GM23338 (cell line): ENCODE data around the gene RASSF7. TPM values are rescaled to one million over a fixed set of nuclear protein-coding genes. Genes with fewer than 3 reads are reported as not detected.

Source experiments
- ATAC-seq: fragments of 200-7000 bp; cut with Tn5 transposase; 3 replicates; pipeline ENCODE4 v1.9.1; 2020
- DNase-seq: peaks from one replicate; pipeline ENCODE4 v3.0.0-alpha.2; 2015; ENCODE audit warnings: low spot score
- H2AFZ ChIP-seq: fragments of 200-600 bp; sonication (generic); 2 replicates; pipeline ENCODE4 v1.8.0; 2016; ENCODE audit warnings: antibody characterized with exemption, mild to moderate bottlenecking, moderate library complexity
- H3F3A ChIP-seq: fragments of 200-600 bp; sonication (generic); replicated peaks from 2 replicates; pipeline ENCODE4 v1.8.0; 2017; ENCODE audit warnings: antibody characterized with exemption, mixed run types, low read depth
- H3K27ac ChIP-seq: fragments of 200-600 bp; sonication (generic); 2 replicates; pipeline ENCODE4 v1.6.1; 2016; ENCODE audit warnings: low read depth
- H3K27me3 ChIP-seq: fragments of 200-600 bp; sonication (generic); 2 replicates; pipeline ENCODE4 v1.8.0; 2016; ENCODE audit warnings: mild to moderate bottlenecking, mixed run types, moderate library complexity; ENCODE audit not compliant: insufficient read depth
- H3K36me3 ChIP-seq: fragments of 200-600 bp; sonication (generic); 2 replicates; pipeline ENCODE4 v1.8.0; 2016; ENCODE audit warnings: mild to moderate bottlenecking; ENCODE audit not compliant: insufficient read depth
- H3K4me1 ChIP-seq: fragments of 200-600 bp; sonication (generic); 2 replicates; pipeline ENCODE4 v1.8.0; 2016; ENCODE audit warnings: mild to moderate bottlenecking, moderate library complexity; ENCODE audit not compliant: insufficient read depth
- H3K4me2 ChIP-seq: fragments of 200-600 bp; sonication (generic); 2 replicates; pipeline ENCODE4 v1.7.1; 2017; ENCODE audit warnings: mixed run types
- H3K4me3 ChIP-seq: fragments of 200-600 bp; sonication (generic); 2 replicates; pipeline ENCODE4 v1.6.1; 2016; ENCODE audit warnings: mixed run types
- H3K79me2 ChIP-seq: fragments of 200-600 bp; sonication (generic); replicated peaks from 2 replicates; pipeline ENCODE4 v1.8.0; 2017; ENCODE audit warnings: mild to moderate bottlenecking; ENCODE audit not compliant: insufficient read depth
- H3K9me2 ChIP-seq: fragments of 200-600 bp; sonication (generic); 2 replicates; pipeline ENCODE4 v1.8.0; 2017; ENCODE audit not compliant: insufficient read depth
- H4K20me1 ChIP-seq: fragments of 200-600 bp; sonication (generic); replicated peaks from 2 replicates; pipeline ENCODE4 v1.8.0; 2017; ENCODE audit warnings: mild to moderate bottlenecking; ENCODE audit not compliant: insufficient read depth
- H3K27ac Mint-ChIP-seq: 2 replicates; pipeline ENCODE4 v1.8.0; 2020; ENCODE audit warnings: inconsistent platforms, mild to moderate bottlenecking, moderate library complexity, mixed read lengths
- H3K27me3 Mint-ChIP-seq: 3 replicates; pipeline ENCODE4 v1.8.0; 2022; ENCODE audit warnings: low read depth, mild to moderate bottlenecking, moderate library complexity, mixed read lengths, inconsistent platforms; ENCODE audit not compliant: insufficient read depth, poor library complexity
- H3K36me3 Mint-ChIP-seq: 3 replicates; pipeline ENCODE4 v1.8.0; 2021; ENCODE audit warnings: low read depth, mild to moderate bottlenecking, inconsistent platforms, moderate library complexity, mixed read lengths
- H3K4me1 Mint-ChIP-seq: 3 replicates; pipeline ENCODE4 v1.8.0; 2020; ENCODE audit warnings: mild to moderate bottlenecking, inconsistent platforms, mixed read lengths
- H3K4me3 Mint-ChIP-seq: 3 replicates; pipeline ENCODE4 v1.8.0; 2021; ENCODE audit warnings: moderate library complexity, mild to moderate bottlenecking, inconsistent platforms, mixed read lengths
- H3K9me3 Mint-ChIP-seq: 3 replicates; pipeline ENCODE4 v1.8.0; 2020; ENCODE audit warnings: moderate library complexity, mild to moderate bottlenecking, inconsistent platforms, mixed read lengths
- CREB1 ChIP-seq: fragments of 250-450 bp; sonication (Bioruptor Pico); IDR thresholded peaks from 2 replicates; pipeline ENCODE4 v1.5.0; 2020; ENCODE audit warnings: low read depth, mild to moderate bottlenecking, moderate library complexity
- CTCF ChIP-seq, 2 experiments: fragments of 200-600 bp in 1 of 2; sonication (generic) in 1 of 2; conservative IDR thresholded peaks; 2 replicates each; pipeline versions ENCODE4 v1.5.1 to v1.6.1; 2016 to 2017; ENCODE audit warnings: antibody characterized with exemption in 2 of 2, low read depth in 2 of 2, mild to moderate bottlenecking in 2 of 2, moderate library complexity in 1 of 2
- EZH2 ChIP-seq: fragments of 200-600 bp; sonication (generic); IDR thresholded peaks from one replicate; pipeline ENCODE4 v1.8.0; 2017; ENCODE audit warnings: antibody characterized with exemption, mild to moderate bottlenecking, low read depth; ENCODE audit not compliant: unreplicated experiment
- JUNB ChIP-seq: IDR thresholded peaks from one replicate; pipeline ENCODE4 v1.6.1; 2016; ENCODE audit warnings: antibody characterized with exemption; ENCODE audit not compliant: unreplicated experiment
- NANOG ChIP-seq: IDR thresholded peaks from 2 replicates; pipeline ENCODE4 v1.6.1; 2016; ENCODE audit warnings: antibody characterized with exemption, borderline replicate concordance
- POLR2AphosphoS5 ChIP-seq: IDR thresholded peaks from 2 replicates; pipeline ENCODE4 v1.6.1; 2016; ENCODE audit warnings: antibody characterized with exemption, low read depth
- REST ChIP-seq: IDR thresholded peaks from one replicate; pipeline ENCODE4 v1.6.1; 2018; ENCODE audit warnings: antibody characterized with exemption; ENCODE audit not compliant: unreplicated experiment
- STAT1 ChIP-seq: IDR thresholded peaks from one replicate; pipeline ENCODE4 v1.6.1; 2016; ENCODE audit warnings: antibody characterized with exemption; ENCODE audit not compliant: unreplicated experiment
- ZNF114 ChIP-seq: fragments of 250-450 bp; sonication (Bioruptor Pico); IDR thresholded peaks from 2 replicates; pipeline ENCODE4 v1.5.0; 2020; ENCODE audit warnings: mild to moderate bottlenecking, moderate library complexity
- polyA plus RNA-seq: library from polyadenylated mRNA; unstranded; fragments of >200 nt; fragmentation: Nextera tagmentation; extraction: Ambion mirVana; gene quantifications from 2 replicates; pipeline ENCODE4 v1.2.1, GENCODE V29; 2016
- total RNA-seq: library from RNA; depleted of rRNA; stranded (reverse); fragments of >200 nt; shearing (Covaris generic); gene quantifications from 2 replicates; pipeline ENCODE4 v1.2.3, GENCODE V29; 2014
- TF ChIP-seq, protein P1 (sequence below): IDR thresholded peaks from 2 replicates; pipeline ENCODE4 v1.6.1; 2016; ENCODE audit warnings: antibody characterized with exemption

RASSF7 gene
- total and polyA plus RNA-seq, 2 experiments from 2014 or later = 39.6 to 64.8 TPM

DNA sequence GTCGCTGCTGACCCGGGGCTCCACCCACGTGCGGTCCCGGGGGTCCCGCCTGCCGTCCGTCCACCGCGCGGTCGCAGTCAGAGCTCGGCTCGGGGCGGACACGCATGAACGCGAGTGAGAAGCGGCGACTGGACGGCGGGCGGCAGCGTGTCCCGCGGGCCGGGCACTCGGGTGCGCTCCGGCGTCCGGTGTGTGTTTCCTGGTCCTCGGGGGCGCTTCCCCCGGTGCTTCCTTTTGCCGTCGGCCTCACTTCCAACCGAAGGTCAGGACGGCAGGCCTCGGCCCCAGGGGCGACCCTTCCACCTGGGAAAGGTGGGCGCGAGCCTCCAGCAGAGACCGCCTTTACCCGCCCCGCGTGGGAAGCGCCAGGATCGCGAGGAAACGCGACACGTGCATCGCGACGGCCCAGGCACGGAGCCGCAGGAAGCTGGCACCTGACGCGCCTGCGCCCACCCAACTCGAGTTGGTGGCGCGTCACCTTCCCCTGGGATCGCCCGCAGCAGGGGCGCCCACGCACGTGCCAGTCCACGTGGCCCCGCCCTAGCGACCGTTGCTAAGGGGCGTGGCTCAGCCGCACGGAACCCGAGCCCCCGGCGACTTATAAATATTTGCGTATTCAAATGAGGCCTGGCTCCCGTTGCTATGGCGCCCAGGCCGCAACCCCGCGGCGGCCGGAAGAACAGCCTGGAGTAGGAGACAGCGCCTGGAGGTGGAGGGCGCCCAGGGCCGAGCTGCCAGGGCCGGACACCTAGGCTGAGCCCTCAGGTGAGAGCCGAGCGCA, 23.7 kb upstream of the RASSF7 start, which contains the start of gene LRRC56:
TSS of gene LRRC56 (plus strand) at position 687 of the 781 bp plus-strand sequence. CDS start 3,158 bp downstream, outside the sequence.
- Histone ChIP-seq H2AFZ (peak within 1 kb of the TSS; percentile 87), H3K4me3 (peak within 1 kb of the TSS; percentile 73), H3K79me2 (no peaks in the 10 kb centered on the region; the same call in 1 of the 2 replicates), H3F3A (peaks cover 11% of the 10 kb centered on the region), H3K9me2 (no peaks in the 10 kb centered on the region), H3K4me2 (peak within 1 kb of the TSS; percentile 90), H3K36me3 (no peaks in the 10 kb centered on the region), H3K27me3 (peaks cover 17% of the 10 kb centered on the region; the same call in 1 of the 2 replicates), H3K4me1 (no peaks in the 10 kb centered on the region; the same call in 1 of the 2 replicates), H3K27ac (no peak within 1 kb of the TSS), H4K20me1 (0 out of 2 replicates have a peak, but pooled peaks cover 2% of the 10 kb centered on the region)
- TF ChIP-seq CREB1 = 0 out of 2 replicates have a peak, but pooled peaks have one; percentile 5
- no peak for TF ChIP-seq STAT1
- TF ChIP-seq, protein P1, sequence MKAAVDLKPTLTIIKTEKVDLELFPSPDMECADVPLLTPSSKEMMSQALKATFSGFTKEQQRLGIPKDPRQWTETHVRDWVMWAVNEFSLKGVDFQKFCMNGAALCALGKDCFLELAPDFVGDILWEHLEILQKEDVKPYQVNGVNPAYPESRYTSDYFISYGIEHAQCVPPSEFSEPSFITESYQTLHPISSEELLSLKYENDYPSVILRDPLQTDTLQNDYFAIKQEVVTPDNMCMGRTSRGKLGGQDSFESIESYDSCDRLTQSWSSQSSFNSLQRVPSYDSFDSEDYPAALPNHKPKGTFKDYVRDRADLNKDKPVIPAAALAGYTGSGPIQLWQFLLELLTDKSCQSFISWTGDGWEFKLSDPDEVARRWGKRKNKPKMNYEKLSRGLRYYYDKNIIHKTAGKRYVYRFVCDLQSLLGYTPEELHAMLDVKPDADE = no peak
- TF ChIP-seq CTCF (conservative IDR thresholded peaks at IDR 0.05; ENCODE audit: low read depth in 2 of 2) = 0 out of 4 replicates have a peak, but pooled peaks of 1 of the 2 experiments have one; percentile 2
- peak; percentile 28; the same call in 1 of the 2 replicates for TF ChIP-seq POLR2AphosphoS5
- TF ChIP-seq JUNB = no peak
- no peak for TF ChIP-seq ZNF114 (CRISPR knock-in tag)
- TF ChIP-seq NANOG = no peak
- Mint-ChIP-seq H3K4me3 (peak within 1 kb of the TSS; percentile 89), H3K27me3 (peaks cover 20% of the 10 kb centered on the region), H3K27ac (peak within 1 kb of the TSS; percentile 35; the same call in 1 of the 2 replicates), H3K9me3 (peaks cover 2% of the 10 kb centered on the region; the same call in 2 of the 3 replicates), H3K4me1 (peaks cover 3% of the 10 kb centered on the region; the same call in 2 of the 3 replicates), H3K36me3 (peaks cover 6% of the 10 kb centered on the region; the same call in 2 of the 3 replicates)
- peak; percentile 58 for ATAC-seq
- DNase-seq = peak; percentile 93

GRCh38 chr11:537622-538430, 22.9 kb upstream of the RASSF7 start:
- H3K79me2 ChIP-seq = no peaks in the 10 kb centered on the region; the same call in 1 of the 2 replicates
- ATAC-seq (no peak), DNase-seq (no peak)
- no peaks in the 10 kb centered on the region for H3K36me3 ChIP-seq
- H3K4me2 ChIP-seq = peak overlapping the region; percentile 90
- Mint-ChIP-seq H3K27me3 (peaks cover 23% of the 10 kb centered on the region), H3K36me3 (peaks cover 5% of the 10 kb centered on the region), H3K4me3 (peak overlapping the region; percentile 50; the same call in 2 of the 3 replicates), H3K27ac (no peak overlapping the region), H3K4me1 (peaks cover 3% of the 10 kb centered on the region; the same call in 2 of the 3 replicates), H3K9me3 (peaks cover 2% of the 10 kb centered on the region; the same call in 2 of the 3 replicates)
- no peaks in the 10 kb centered on the region; the same call in 1 of the 2 replicates for H3K4me1 ChIP-seq
- peaks cover 17% of the 10 kb centered on the region; the same call in 1 of the 2 replicates for H3K27me3 ChIP-seq
- H4K20me1 ChIP-seq = 0 out of 2 replicates have a peak, but pooled peaks cover 2% of the 10 kb centered on the region
- H3K9me2 ChIP-seq = no peaks in the 10 kb centered on the region
- H3K27ac ChIP-seq = no peak overlapping the region
- peak overlapping the region; percentile 73 for H3K4me3 ChIP-seq
- H3F3A ChIP-seq = peaks cover 11% of the 10 kb centered on the region
- no peak overlapping the region for H2AFZ ChIP-seq
- TF ChIP-seq EZH2 (no peak), JUNB (no peak), REST (no peak), ZNF114 (CRISPR knock-in tag) (no peak), POLR2AphosphoS5 (no peak)
- TF ChIP-seq, protein P1 = no peak
